Stimulated activated CD4-positive, alpha-beta T cell treated with anti-CD3 and anti-CD28 coated beads, TNF-alpha, amount 100 ng/mL, for 24 hours (primary cell): ENCODE data around the gene KAZALD1.

Experiments used
- DNase-seq, 3 experiments: peaks; one replicate each; pipeline ENCODE4 v3.0.0-alpha.2; 2020; ENCODE audit warnings: low read depth in 3 of 3

KAZALD1 gene, protein sequence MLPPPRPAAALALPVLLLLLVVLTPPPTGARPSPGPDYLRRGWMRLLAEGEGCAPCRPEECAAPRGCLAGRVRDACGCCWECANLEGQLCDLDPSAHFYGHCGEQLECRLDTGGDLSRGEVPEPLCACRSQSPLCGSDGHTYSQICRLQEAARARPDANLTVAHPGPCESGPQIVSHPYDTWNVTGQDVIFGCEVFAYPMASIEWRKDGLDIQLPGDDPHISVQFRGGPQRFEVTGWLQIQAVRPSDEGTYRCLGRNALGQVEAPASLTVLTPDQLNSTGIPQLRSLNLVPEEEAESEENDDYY

GRCh38 chr10:101061624-101062231 is at the start of gene KAZALD1:
KAZALD1 (plus strand) TSS chr10:101061989; CDS start chr10:101062593, 604 bp downstream.
- DNase-seq: no peak

GRCh38 chr10:101012525-101013364 is 49.0 kb upstream of the KAZALD1 start:
- DNase-seq: peak; percentile 54 to 79 (median 71)

GRCh38 chr10:101013365-101013825 is 48.4 kb upstream of the KAZALD1 start:
- no peak for DNase-seq

GRCh38 chr10:101014230-101014884 is 47.4 kb upstream of the KAZALD1 start:
- DNase-seq: peak; percentile 54 to 78 (median 59)

- no peak for DNase-seq
Measured at GRCh38 chr10:101014966-101015581, 46.7 kb upstream of the KAZALD1 start.

DNA sequence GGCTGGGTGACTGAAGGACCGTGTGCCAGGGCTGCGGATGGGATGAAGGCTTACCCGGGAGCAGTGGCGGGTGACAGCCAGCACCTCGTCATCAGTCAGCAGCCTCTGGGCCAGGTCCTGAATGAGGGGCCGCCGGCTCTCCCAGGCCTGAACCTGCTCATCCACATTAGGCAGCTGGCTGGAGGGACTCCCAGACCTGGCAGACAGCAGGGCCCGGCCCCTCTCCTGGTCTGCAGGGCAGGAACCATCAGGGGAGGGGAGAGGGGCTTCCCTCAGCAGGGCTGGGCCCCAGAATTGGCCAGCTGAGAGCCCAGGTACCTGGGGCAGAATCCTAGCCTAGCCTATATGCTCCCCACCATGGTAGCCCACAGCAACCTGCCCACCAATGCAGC is 46.2 kb upstream of the KAZALD1 start:
- DNase-seq: no peak

GRCh38 chr10:101016814-101017213 is 45.0 kb upstream of the KAZALD1 start:
- DNase-seq: no peak

DNA sequence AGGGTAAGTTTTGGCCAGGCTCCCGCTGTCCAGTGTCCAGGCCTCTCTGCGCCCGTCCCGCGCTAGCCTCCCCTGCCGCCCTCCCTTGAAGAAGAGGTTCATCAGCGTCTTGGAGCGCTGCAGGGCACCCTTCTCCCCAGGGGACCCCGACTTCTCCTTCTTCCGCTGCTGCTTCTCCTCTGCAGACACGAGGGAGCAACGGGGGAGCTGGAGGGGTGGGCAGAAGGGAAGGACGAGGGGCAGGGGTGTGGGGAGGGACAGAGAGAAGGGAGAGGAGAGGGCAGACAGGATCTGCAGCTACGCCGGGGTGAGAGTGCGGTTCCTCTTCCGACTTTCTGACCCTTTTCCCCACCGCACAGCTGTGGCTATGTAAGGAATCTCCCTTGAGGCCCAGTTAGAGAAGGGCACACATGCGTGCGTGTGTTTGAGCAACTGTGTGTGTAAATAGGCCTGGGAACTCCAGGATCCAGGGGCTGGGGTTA is 43.6 kb upstream of the KAZALD1 start:
- DNase-seq: no peak

DNA sequence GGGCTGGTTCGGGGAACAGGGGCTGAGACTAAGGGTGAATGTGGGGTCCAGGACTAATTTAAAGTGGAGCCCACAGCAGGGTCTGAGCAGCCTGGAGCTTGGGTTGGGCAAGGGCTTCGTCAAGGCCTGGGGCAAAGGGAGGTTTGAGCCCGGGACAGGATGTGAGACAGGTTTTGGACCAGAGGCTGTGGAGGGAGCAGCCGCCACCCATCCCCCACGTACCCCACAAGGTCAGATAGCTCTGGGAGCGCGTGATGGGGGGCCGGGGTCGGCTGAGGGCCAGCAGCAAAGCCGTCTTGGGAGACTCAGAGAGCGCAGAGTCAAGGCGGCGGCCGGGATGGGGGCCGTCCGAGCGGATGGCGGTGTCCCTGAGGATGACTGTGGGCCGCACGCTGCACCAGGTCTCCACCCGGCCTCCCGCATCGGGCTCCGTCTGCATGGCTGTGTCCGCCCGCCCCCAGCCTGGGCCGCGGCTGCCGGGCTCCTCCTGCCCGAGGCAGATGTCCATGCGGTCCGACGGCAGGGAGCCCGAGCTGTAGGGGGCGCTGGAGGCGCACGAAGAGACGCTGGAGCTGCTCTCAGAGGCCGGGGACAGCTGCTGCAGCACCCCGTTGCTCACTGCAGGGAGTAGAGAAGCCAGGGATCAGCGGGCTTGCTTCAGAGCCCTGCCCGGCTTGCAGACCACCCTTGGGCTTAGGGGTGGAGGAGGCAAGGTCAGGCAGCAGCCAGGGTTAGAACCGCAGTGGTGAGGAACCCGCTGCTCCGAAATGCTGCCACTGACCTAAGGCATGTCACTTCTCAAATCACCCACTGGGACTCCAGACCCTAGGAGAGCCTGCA is 43.0 kb upstream of the KAZALD1 start:
- DNase-seq: peak; percentile 47 to 83 (median 50)

DNA sequence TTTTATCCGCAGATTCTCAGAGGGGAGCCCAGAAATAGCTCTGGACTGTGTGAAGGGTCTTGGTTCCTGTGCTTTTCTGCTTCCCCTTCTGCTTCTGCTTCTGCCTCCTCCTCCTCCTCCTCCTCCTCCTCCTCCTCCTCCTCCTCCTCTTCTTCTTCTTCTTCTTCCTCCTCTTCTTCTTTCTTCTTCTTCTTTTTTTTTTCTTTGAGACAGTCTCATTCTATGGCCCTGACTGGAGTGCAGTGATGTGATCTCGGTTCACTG is 42.4 kb upstream of the KAZALD1 start:
- DNase-seq: no peak

DNA sequence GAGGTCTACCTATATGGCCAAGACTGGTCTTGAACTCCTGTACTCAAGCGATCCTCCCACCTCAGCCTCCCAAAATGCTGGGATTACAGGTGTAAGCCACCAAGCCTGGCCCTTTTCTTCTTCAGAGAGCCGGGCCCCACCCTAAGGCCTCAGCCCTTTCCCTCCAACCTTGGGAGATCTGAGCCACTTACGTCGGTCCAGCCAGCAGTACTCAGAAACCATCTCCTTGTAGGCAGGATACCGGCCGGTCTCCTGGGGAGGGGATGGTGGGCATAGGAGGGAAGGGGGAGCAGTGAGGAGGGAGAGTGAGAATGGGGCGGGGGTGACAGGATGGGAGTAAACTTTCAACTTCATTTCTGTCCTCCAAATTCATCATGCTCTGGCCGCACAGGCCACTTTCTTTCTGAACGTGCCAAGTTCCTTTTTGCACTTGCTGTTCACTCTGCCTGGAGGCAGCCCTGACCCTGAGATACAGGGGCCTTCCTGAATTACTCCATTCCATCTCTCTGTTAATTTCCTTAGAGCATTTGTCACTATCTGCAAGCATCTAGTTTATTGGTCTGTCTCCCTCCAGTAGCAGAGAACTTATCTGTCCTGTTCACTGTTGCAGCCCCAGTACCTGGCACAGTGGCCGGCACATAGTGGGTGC is 41.2 kb upstream of the KAZALD1 start:
- no peak for DNase-seq

DNA sequence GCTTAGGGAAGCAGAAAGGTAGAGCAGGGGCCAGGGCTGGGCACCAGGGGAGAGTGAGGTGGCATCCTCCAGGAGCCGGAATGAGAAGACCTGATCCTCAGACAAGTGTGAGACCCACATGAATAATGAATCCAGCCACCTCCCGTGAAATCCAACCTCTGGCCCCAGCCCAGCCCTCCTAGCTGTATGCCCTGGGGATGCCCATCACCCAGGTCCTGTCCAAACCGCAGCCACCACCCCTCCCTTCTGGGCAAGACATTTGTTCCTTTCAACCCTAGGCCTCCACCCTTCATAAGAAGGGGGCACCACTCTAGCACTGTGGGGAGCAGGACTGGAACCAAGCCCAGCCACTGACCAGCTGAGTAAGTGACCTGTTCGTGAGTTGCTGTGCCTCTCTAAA is 40.5 kb upstream of the KAZALD1 start:
- no peak for DNase-seq

- DNase-seq: no peak
Measured at GRCh38 chr10:101021692-101022251, 40.0 kb upstream of the KAZALD1 start.

GRCh38 chr10:101022967-101023705 is 38.7 kb upstream of the KAZALD1 start:
- no peak for DNase-seq

DNA sequence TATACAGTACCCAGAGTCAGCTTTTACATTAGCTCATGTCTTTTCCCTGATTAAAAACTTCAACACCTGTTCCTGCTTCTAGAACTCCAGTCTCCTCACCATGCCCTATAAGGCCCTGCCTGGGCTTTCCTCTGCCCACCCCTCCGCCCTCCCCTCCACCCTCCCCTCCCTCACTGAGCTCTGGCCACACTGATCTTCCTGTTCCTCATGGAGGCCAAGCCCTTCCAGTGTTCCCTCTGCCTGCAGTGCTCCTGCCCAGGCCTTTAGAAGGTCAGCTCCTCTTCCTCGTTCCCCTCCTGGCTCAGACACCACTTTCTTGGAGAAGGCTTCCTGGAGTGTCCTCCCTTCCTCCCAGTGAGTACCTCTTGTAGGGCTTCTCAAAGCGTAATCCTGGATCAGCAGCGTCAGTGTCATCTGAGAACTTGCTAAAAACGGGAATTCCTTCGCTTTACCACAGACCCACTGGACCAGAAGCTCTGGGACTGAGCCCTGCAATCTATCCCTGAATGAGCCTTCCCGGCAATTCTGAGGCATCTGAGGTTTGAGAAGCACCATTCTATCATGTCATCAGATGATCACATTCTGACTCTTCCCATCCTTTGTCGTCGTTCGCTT is 34.6 kb upstream of the KAZALD1 start:
- no peak for DNase-seq

DNA sequence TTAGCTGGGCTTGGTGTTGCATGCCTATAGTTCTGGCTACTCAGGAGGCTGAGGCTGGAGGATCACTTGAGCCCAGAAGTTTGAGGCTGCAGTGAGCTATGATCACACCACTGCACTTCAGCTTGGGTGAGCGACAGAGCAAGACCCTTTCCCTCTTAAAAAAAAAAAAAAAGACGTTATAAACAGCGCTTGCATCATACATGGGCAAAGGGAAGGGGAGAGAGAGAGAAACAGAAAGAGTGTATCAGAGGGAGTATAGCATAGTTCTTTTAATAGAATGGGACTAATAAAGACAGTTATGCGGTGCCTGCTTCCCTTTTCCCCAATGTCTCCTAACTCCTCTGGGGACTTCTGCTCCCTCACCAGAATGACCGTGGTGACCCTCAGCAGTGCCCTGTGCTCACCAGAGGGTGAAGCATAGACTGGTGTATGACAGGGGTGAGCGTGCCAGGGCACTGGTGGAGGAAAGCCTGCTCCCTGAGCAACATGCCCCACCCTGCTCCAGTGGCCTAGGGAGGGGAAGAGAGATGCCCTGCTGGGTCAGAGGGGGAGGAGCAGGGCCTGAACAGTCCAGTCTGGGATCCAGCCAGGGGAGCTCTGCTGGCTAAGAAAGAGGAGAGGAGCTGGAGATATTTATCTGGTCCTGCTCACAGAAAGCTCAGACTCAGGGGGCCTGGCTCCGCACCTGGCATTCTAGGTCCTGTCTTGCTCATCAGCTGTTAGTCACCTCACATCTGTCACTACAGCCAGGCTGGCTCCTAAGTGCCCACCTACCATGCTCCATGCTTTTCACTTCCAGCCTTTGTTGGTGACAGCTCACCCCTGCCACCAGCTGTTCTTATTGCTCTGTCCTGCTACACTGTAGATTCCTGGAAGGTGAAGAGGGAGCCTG is 33.1 kb upstream of the KAZALD1 start:
- DNase-seq: no peak

- DNase-seq: no peak
Measured at GRCh38 chr10:101029520-101030295, 32.1 kb upstream of the KAZALD1 start.
